Activated CD4-positive, alpha-beta memory T cell treated with anti-CD3 and anti-CD28 coated beads for 36 hours (primary cell): ENCODE measurements around the gene CMTM4. TPM values are rescaled to one million over a fixed set of nuclear protein-coding genes. Genes with fewer than 3 reads are reported as not detected.

Experiments used
- CTCF ChIA-PET: fragments of 350-600 bp; sonication (Branson Sonifier 250); formaldehyde crosslinking; loops from one replicate; lab custom pipeline; 2021; ENCODE audit warnings: antibody characterized with exemption, inconsistent platforms; lab: Charles Lee
- POLR2A ChIA-PET: fragments of 350-600 bp; sonication (Branson Sonifier 250); formaldehyde crosslinking; loops from one replicate; lab custom pipeline; 2021; ENCODE audit warnings: antibody characterized with exemption; lab: Charles Lee
- DNase-seq: peaks from one replicate; pipeline ENCODE4 v3.0.0-alpha.2; 2020
- H3K27ac Mint-ChIP-seq: one replicate; pipeline ENCODE4 v1.8.0; 2021; ENCODE audit warnings: mixed read lengths
- H3K27me3 Mint-ChIP-seq: one replicate; pipeline ENCODE4 v1.8.0; 2021; ENCODE audit warnings: mixed read lengths
- H3K36me3 Mint-ChIP-seq: one replicate; pipeline ENCODE4 v1.8.0; 2021; ENCODE audit warnings: mixed read lengths
- H3K4me1 Mint-ChIP-seq: one replicate; pipeline ENCODE4 v1.8.0; 2021; ENCODE audit warnings: low read depth, mixed read lengths
- H3K4me3 Mint-ChIP-seq: one replicate; pipeline ENCODE4 v1.8.0; 2021; ENCODE audit warnings: mild to moderate bottlenecking, mixed read lengths
- H3K9me3 Mint-ChIP-seq: one replicate; pipeline ENCODE4 v1.8.0; 2021; ENCODE audit warnings: mixed read lengths
- intact Hi-C: fragments of 100-400 bp; cut with micrococcal nuclease; formaldehyde crosslinking; loops from one replicate; pipeline ENCODE4 v1.15.1; 2023
- total RNA-seq, 2 experiments: library from RNA; stranded (reverse); gene quantifications; one replicate each; pipeline ENCODE4 v1.2.3, GENCODE V29; 2021

CMTM4 gene
- total RNA-seq, 2 experiments from 2014 or later, result 2.8 to 4.1 TPM

- CTCF ChIA-PET, result interaction anchor here (0.7 to 2.4 kb wide), 21 partner anchors 10 to 245 kb away, joined by 3 to 39 read pairs (median 7); partner anchors contain the start of genes CA7, CKLF and DYNC1LI2
- Mint-ChIP-seq H3K9me3 (no peaks in the 10 kb centered on the region), H3K27ac (no peak overlapping the region), H3K36me3 (no peaks in the 10 kb centered on the region), H3K4me3 (no peak overlapping the region), H3K27me3 (peaks cover 8% of the 10 kb centered on the region), H3K4me1 (peaks cover 10% of the 10 kb centered on the region)
- no peak for DNase-seq
- intact Hi-C loops, result loop anchor here (1.0 to 5.0 kb wide), 4 partner anchors 43 to 244 kb away; no protein-coding TSS in a partner anchor
- POLR2A ChIA-PET, result no interaction called here
Observed at GRCh38 chr16:66651965-66652364, 44.6 kb downstream of the CMTM4 start.

GRCh38 chr16:66651474-66651765 is 45.1 kb downstream of the CMTM4 start:
- Mint-ChIP-seq H3K4me3 (peak overlapping the region; percentile 58), H3K9me3 (no peaks in the 10 kb centered on the region), H3K36me3 (no peaks in the 10 kb centered on the region), H3K27ac (no peak overlapping the region), H3K4me1 (peaks cover 10% of the 10 kb centered on the region), H3K27me3 (peaks cover 5% of the 10 kb centered on the region)
- DNase-seq, result no peak
- CTCF ChIA-PET, result interaction anchor here (0.7 to 2.4 kb wide), 41 partner anchors 9 to 245 kb away, joined by 3 to 39 read pairs (median 5); partner anchors contain the start of genes CA7, CKLF, DYNC1LI2 and NAE1
- intact Hi-C loops, result loop anchor here (1.0 to 5.0 kb wide), 4 partner anchors 43 to 243 kb away; no protein-coding TSS in a partner anchor
- POLR2A ChIA-PET, result no interaction called here

- H3K9me3 Mint-ChIP-seq, result no peaks in the 10 kb centered on the region
- DNase-seq, result peak; percentile 86
- no peaks in the 10 kb centered on the region for H3K36me3 Mint-ChIP-seq
- peaks cover 5% of the 10 kb centered on the region for H3K27me3 Mint-ChIP-seq
- ChIA-PET CTCF (interaction anchor here (0.8 to 2.4 kb wide), 44 partner anchors 8 to 244 kb away, joined by 3 to 39 read pairs (median 5); partner anchors contain the start of genes CA7, CKLF, DYNC1LI2 and NAE1), POLR2A (no interaction called here)
- intact Hi-C loops, result loop anchor here (1.0 to 5.0 kb wide), 4 partner anchors 42 to 243 kb away; no protein-coding TSS in a partner anchor
- no peak overlapping the region for H3K27ac Mint-ChIP-seq
- peak overlapping the region; percentile 58 for H3K4me3 Mint-ChIP-seq
- peaks cover 10% of the 10 kb centered on the region for H3K4me1 Mint-ChIP-seq
Observed at GRCh38 chr16:66650707-66651473, 45.7 kb downstream of the CMTM4 start.

GRCh38 chr16:66649636-66650205 is 46.8 kb downstream of the CMTM4 start:
- intact Hi-C loops, result loop anchor here (2.0 to 5.0 kb wide), 2 partner anchors 41 to 218 kb away; no protein-coding TSS in a partner anchor
- H3K27ac Mint-ChIP-seq, result no peak overlapping the region
- H3K9me3 Mint-ChIP-seq, result no peaks in the 10 kb centered on the region
- peaks cover 10% of the 10 kb centered on the region for H3K4me1 Mint-ChIP-seq
- no peaks in the 10 kb centered on the region for H3K36me3 Mint-ChIP-seq
- peaks cover 5% of the 10 kb centered on the region for H3K27me3 Mint-ChIP-seq
- CTCF ChIA-PET, result interaction anchor here (0.6 to 2.4 kb wide), 7 partner anchors 15 to 243 kb away, joined by 3 to 28 read pairs (median 14); partner anchors contain the start of gene DYNC1LI2
- DNase-seq, result no peak
- no peak overlapping the region for H3K4me3 Mint-ChIP-seq
- POLR2A ChIA-PET, result no interaction called here

- Mint-ChIP-seq H3K4me3 (no peak overlapping the region), H3K36me3 (no peaks in the 10 kb centered on the region), H3K9me3 (no peaks in the 10 kb centered on the region), H3K27me3 (peaks cover 3% of the 10 kb centered on the region), H3K27ac (no peak overlapping the region), H3K4me1 (peaks cover 10% of the 10 kb centered on the region)
- DNase-seq, result no peak
- intact Hi-C loops, result no loop called here
- ChIA-PET POLR2A (no interaction called here), CTCF (no interaction called here)
Observed at GRCh38 chr16:66649167-66649566, 47.4 kb downstream of the CMTM4 start.

GRCh38 chr16:66647866-66648265 is 48.7 kb downstream of the CMTM4 start:
- ChIA-PET CTCF (interaction anchor here (1.5 kb wide), 1 partner anchor 39 kb away, joined by 3 read pairs; no protein-coding TSS in a partner anchor), POLR2A (no interaction called here)
- Mint-ChIP-seq H3K27me3 (no peaks in the 10 kb centered on the region), H3K9me3 (no peaks in the 10 kb centered on the region), H3K27ac (no peak overlapping the region), H3K4me1 (peaks cover 10% of the 10 kb centered on the region), H3K4me3 (no peak overlapping the region), H3K36me3 (no peaks in the 10 kb centered on the region)
- intact Hi-C loops, result no loop called here
- DNase-seq, result no peak

- no peaks in the 10 kb centered on the region for H3K4me1 Mint-ChIP-seq
- H3K27me3 Mint-ChIP-seq, result no peaks in the 10 kb centered on the region
- DNase-seq, result no peak
- no peak overlapping the region for H3K27ac Mint-ChIP-seq
- H3K9me3 Mint-ChIP-seq, result no peaks in the 10 kb centered on the region
- H3K4me3 Mint-ChIP-seq, result no peak overlapping the region
- no peaks in the 10 kb centered on the region for H3K36me3 Mint-ChIP-seq
- POLR2A ChIA-PET, result no interaction called here
- CTCF ChIA-PET, result no interaction called here
- intact Hi-C loops, result no loop called here
Observed at GRCh38 chr16:66641387-66641786, 55.2 kb downstream of the CMTM4 start.

- POLR2A ChIA-PET, result no interaction called here
- H3K4me3 Mint-ChIP-seq, result no peak overlapping the region
- CTCF ChIA-PET, result interaction anchor here (3.7 kb wide), 1 partner anchor 10 kb away, joined by 17 read pairs; no protein-coding TSS in a partner anchor
- no peaks in the 10 kb centered on the region for H3K9me3 Mint-ChIP-seq
- H3K27ac Mint-ChIP-seq, result no peak overlapping the region
- DNase-seq, result no peak
- H3K4me1 Mint-ChIP-seq, result no peaks in the 10 kb centered on the region
- no peaks in the 10 kb centered on the region for H3K27me3 Mint-ChIP-seq
- H3K36me3 Mint-ChIP-seq, result no peaks in the 10 kb centered on the region
- intact Hi-C loops, result no loop called here
Observed at GRCh38 chr16:66640724-66641314, 55.7 kb downstream of the CMTM4 start.

GRCh38 chr16:66639091-66639885 is 57.3 kb downstream of the CMTM4 start:
- Mint-ChIP-seq H3K9me3 (no peaks in the 10 kb centered on the region), H3K4me1 (no peaks in the 10 kb centered on the region), H3K36me3 (no peaks in the 10 kb centered on the region), H3K4me3 (no peak overlapping the region), H3K27ac (no peak overlapping the region), H3K27me3 (no peaks in the 10 kb centered on the region)
- ChIA-PET CTCF (interaction anchor here (1.0 to 3.7 kb wide), 4 partner anchors 12 to 229 kb away, joined by 3 to 17 read pairs (median 6); no protein-coding TSS in a partner anchor), POLR2A (no interaction called here)
- no peak for DNase-seq
- intact Hi-C loops, result no loop called here

GRCh38 chr16:66637806-66638205 is 58.7 kb downstream of the CMTM4 start:
- intact Hi-C loops, result no loop called here
- ChIA-PET POLR2A (no interaction called here), CTCF (interaction anchor here (1.0 to 3.7 kb wide), 2 partner anchors 9 to 13 kb away, joined by 3 to 17 read pairs; no protein-coding TSS in a partner anchor)
- no peaks in the 10 kb centered on the region for H3K27me3 Mint-ChIP-seq
- DNase-seq, result no peak
- no peak overlapping the region for H3K27ac Mint-ChIP-seq
- H3K4me3 Mint-ChIP-seq, result no peak overlapping the region
- H3K4me1 Mint-ChIP-seq, result no peaks in the 10 kb centered on the region
- no peaks in the 10 kb centered on the region for H3K9me3 Mint-ChIP-seq
- H3K36me3 Mint-ChIP-seq, result no peaks in the 10 kb centered on the region

- Mint-ChIP-seq H3K36me3 (no peaks in the 10 kb centered on the region), H3K27me3 (no peaks in the 10 kb centered on the region), H3K9me3 (no peaks in the 10 kb centered on the region), H3K4me3 (no peak overlapping the region), H3K4me1 (no peaks in the 10 kb centered on the region), H3K27ac (no peak overlapping the region)
- DNase-seq, result no peak
- ChIA-PET POLR2A (no interaction called here), CTCF (interaction anchor here (3.7 kb wide), 1 partner anchor 15 kb away, joined by 28 read pairs; no protein-coding TSS in a partner anchor)
- intact Hi-C loops, result no loop called here
Observed at GRCh38 chr16:66636199-66636598, 60.3 kb downstream of the CMTM4 start.
